Neural progenitor cell (in vitro differentiated cells): ENCODE results near the gene PRKCE. TPM values are rescaled to one million over a fixed set of nuclear protein-coding genes. Genes with fewer than 3 reads are reported as not detected.

Experiments used
- DNase-seq: peaks from one replicate; pipeline ENCODE4 v3.0.0-alpha.2; 2016; ENCODE audit warnings: low spot score
- H2AFZ ChIP-seq: fragments of 200-600 bp; sonication (generic); replicated peaks from 2 replicates; pipeline ENCODE4 v1.6.1; 2016; ENCODE audit warnings: antibody characterized with exemption
- H3F3A ChIP-seq: fragments of 200-600 bp; sonication (generic); 2 replicates; pipeline ENCODE4 v1.6.1; 2016; ENCODE audit warnings: antibody characterized with exemption, low read depth
- H3K27ac ChIP-seq: fragments of 200-600 bp; sonication (generic); 2 replicates; pipeline ENCODE4 v1.5.1; 2016; ENCODE audit warnings: mild to moderate bottlenecking
- H3K27me3 ChIP-seq: fragments of 200-600 bp; sonication (generic); 2 replicates; pipeline ENCODE4 v1.6.1; 2016; ENCODE audit warnings: mild to moderate bottlenecking, moderate library complexity
- H3K36me3 ChIP-seq: fragments of 200-600 bp; sonication (generic); 2 replicates; pipeline ENCODE4 v1.5.1; 2016
- H3K4me1 ChIP-seq: fragments of 200-600 bp; sonication (generic); 2 replicates; pipeline ENCODE4 v1.6.1; 2016; ENCODE audit warnings: mixed run types
- H3K4me2 ChIP-seq: fragments of 200-600 bp; sonication (generic); 2 replicates; pipeline ENCODE4 v1.6.1; 2016
- H3K4me3 ChIP-seq: fragments of 200-600 bp; sonication (generic); 2 replicates; pipeline ENCODE4 v1.5.1; 2016
- H3K79me2 ChIP-seq: fragments of 200-600 bp; sonication (generic); 2 replicates; pipeline ENCODE4 v1.6.1; 2016; ENCODE audit warnings: low read depth
- H3K9ac ChIP-seq: fragments of 200-600 bp; sonication (generic); 2 replicates; pipeline ENCODE4 v1.6.1; 2016
- H3K9me3 ChIP-seq: fragments of 200-600 bp; sonication (generic); 2 replicates; pipeline ENCODE4 v1.5.1; 2016; ENCODE audit warnings: low read depth
- H4K20me1 ChIP-seq: fragments of 200-600 bp; sonication (generic); 2 replicates; pipeline ENCODE4 v1.6.1; 2016; ENCODE audit warnings: low read depth
- H3K27ac Mint-ChIP-seq: 3 replicates; pipeline ENCODE4 v1.8.0; 2021; ENCODE audit warnings: mixed read lengths
- H3K27me3 Mint-ChIP-seq: 2 replicates; pipeline ENCODE4 v1.8.0; 2022; ENCODE audit warnings: low read depth, mild to moderate bottlenecking, inconsistent platforms, moderate library complexity, mixed read lengths; ENCODE audit not compliant: insufficient read depth
- H3K36me3 Mint-ChIP-seq: 3 replicates; pipeline ENCODE4 v1.8.0; 2021; ENCODE audit warnings: mixed read lengths
- H3K4me1 Mint-ChIP-seq: 3 replicates; pipeline ENCODE4 v1.8.0; 2021; ENCODE audit warnings: mixed read lengths
- H3K4me3 Mint-ChIP-seq: 3 replicates; pipeline ENCODE4 v1.8.0; 2021; ENCODE audit warnings: mild to moderate bottlenecking, moderate library complexity, mixed read lengths
- H3K9me3 Mint-ChIP-seq: 3 replicates; pipeline ENCODE4 v1.8.0; 2020; ENCODE audit warnings: mixed read lengths
- CTCF ChIP-seq: fragments of 200-600 bp; sonication (generic); IDR thresholded peaks from 2 replicates; pipeline ENCODE4 v1.5.1; 2017; ENCODE audit warnings: antibody characterized with exemption, mild to moderate bottlenecking
- EZH2 ChIP-seq: fragments of 200-600 bp; sonication (generic); IDR thresholded peaks from 2 replicates; pipeline ENCODE4 v1.6.1; 2017; ENCODE audit warnings: antibody characterized with exemption, mild to moderate bottlenecking, moderate library complexity
- EZH2phosphoT487 ChIP-seq: fragments of 200-600 bp; sonication (generic); IDR thresholded peaks from 2 replicates; pipeline ENCODE4 v1.6.1; 2017; ENCODE audit warnings: antibody characterized with exemption
- total RNA-seq: library from RNA; depleted of rRNA; stranded (reverse); fragments of >200 nt; gene quantifications from 2 replicates; pipeline ENCODE4 v1.2.3, GENCODE V29; 2015; ENCODE audit warnings: low replicate concordance

Gene PRKCE
- total RNA-seq, 1 donor from 2014 or later: 4.1 TPM

GRCh38 chr2:45743531-45744396, 92.3 kb downstream of the PRKCE start:
- Histone ChIP-seq H3K4me1 (peaks cover 16% of the 10 kb centered on the region), H3K4me3 (no peak overlapping the region), H3K4me2 (no peak overlapping the region), H3K79me2 (no peaks in the 10 kb centered on the region), H4K20me1 (no peaks in the 10 kb centered on the region), H3K9ac (no peak overlapping the region), H3K27me3 (no peaks in the 10 kb centered on the region), H3K36me3 (no peaks in the 10 kb centered on the region), H2AFZ (no peak overlapping the region), H3K27ac (no peak overlapping the region), H3K9me3 (peaks cover 6% of the 10 kb centered on the region), H3F3A (no peaks in the 10 kb centered on the region)
- DNase-seq: no peak
- H3K27ac Mint-ChIP-seq: no peak overlapping the region
- H3K36me3 Mint-ChIP-seq: peaks cover 2% of the 10 kb centered on the region
- no peak overlapping the region for H3K4me3 Mint-ChIP-seq
- peaks cover 25% of the 10 kb centered on the region for H3K4me1 Mint-ChIP-seq
- H3K9me3 Mint-ChIP-seq: peaks cover 8% of the 10 kb centered on the region
- TF ChIP-seq EZH2phosphoT487 (no peak), EZH2 (no peak), CTCF (no peak)
- H3K27me3 Mint-ChIP-seq: no peaks in the 10 kb centered on the region

- Histone ChIP-seq H3K27ac (no peak overlapping the region), H3K4me2 (no peak overlapping the region), H3K4me1 (peaks cover 7% of the 10 kb centered on the region), H4K20me1 (no peaks in the 10 kb centered on the region), H3K36me3 (no peaks in the 10 kb centered on the region), H3K4me3 (no peak overlapping the region), H3F3A (no peaks in the 10 kb centered on the region), H3K9me3 (peaks cover 6% of the 10 kb centered on the region), H3K27me3 (no peaks in the 10 kb centered on the region), H2AFZ (no peak overlapping the region), H3K79me2 (no peaks in the 10 kb centered on the region), H3K9ac (no peak overlapping the region)
- TF ChIP-seq EZH2phosphoT487 (no peak), CTCF (no peak)
- Mint-ChIP-seq H3K27ac (no peak overlapping the region), H3K9me3 (peaks cover 8% of the 10 kb centered on the region), H3K27me3 (no peaks in the 10 kb centered on the region), H3K4me1 (peaks cover 18% of the 10 kb centered on the region), H3K4me3 (no peak overlapping the region), H3K36me3 (peaks cover 2% of the 10 kb centered on the region)
- DNase-seq: no peak
Observed at GRCh38 chr2:45745231-45745630, 93.8 kb downstream of the PRKCE start.

- Histone ChIP-seq H3K27me3 (no peaks in the 10 kb centered on the region), H2AFZ (no peak overlapping the region), H3K9me3 (peaks cover 6% of the 10 kb centered on the region), H3K36me3 (no peaks in the 10 kb centered on the region), H3K79me2 (no peaks in the 10 kb centered on the region), H3F3A (no peaks in the 10 kb centered on the region), H3K27ac (no peak overlapping the region), H3K4me2 (no peak overlapping the region), H3K9ac (no peak overlapping the region), H3K4me3 (no peak overlapping the region), H3K4me1 (no peaks in the 10 kb centered on the region), H4K20me1 (no peaks in the 10 kb centered on the region)
- Mint-ChIP-seq H3K9me3 (peaks cover 7% of the 10 kb centered on the region), H3K27me3 (peaks cover 2% of the 10 kb centered on the region), H3K27ac (no peak overlapping the region), H3K4me1 (peaks cover 12% of the 10 kb centered on the region), H3K36me3 (peaks cover 2% of the 10 kb centered on the region), H3K4me3 (no peak overlapping the region)
- TF ChIP-seq EZH2phosphoT487 (no peak), CTCF (no peak), EZH2 (no peak)
- no peak for DNase-seq
Observed at GRCh38 chr2:45746888-45747287, 95.4 kb downstream of the PRKCE start.
